IPS-15b (cell line): ENCODE measurements around the gene SUPT4H1.

Source experiments
- H3K27me3 ChIP-seq: one replicate; pipeline ENCODE4 v1.6.1; 2013; ENCODE audit warnings: low read length; ENCODE audit not compliant: control insufficient read depth, insufficient read depth
- H3K36me3 ChIP-seq: one replicate; pipeline ENCODE4 v1.6.1; 2013; ENCODE audit warnings: low read length; ENCODE audit not compliant: control insufficient read depth, insufficient read depth
- H3K4me1 ChIP-seq: one replicate; pipeline ENCODE4 v1.6.1; 2013; ENCODE audit warnings: mild to moderate bottlenecking, low read length; ENCODE audit not compliant: control insufficient read depth, insufficient read depth
- H3K4me3 ChIP-seq: one replicate; pipeline ENCODE4 v1.5.1; 2013; ENCODE audit warnings: low read depth, low read length
- H3K9ac ChIP-seq: one replicate; pipeline ENCODE4 v1.6.1; 2013; ENCODE audit warnings: low read depth, mild to moderate bottlenecking, low read length
- H3K9me3 ChIP-seq: one replicate; pipeline ENCODE4 v1.6.1; 2013; ENCODE audit warnings: mild to moderate bottlenecking, low read length; ENCODE audit not compliant: control insufficient read depth, insufficient read depth

SUPT4H1 gene

GRCh38 chr17:58307468-58308172 is 44.4 kb downstream of the SUPT4H1 start:
- Histone ChIP-seq H3K36me3 (peaks cover 5% of the 10 kb centered on the region), H3K4me1 (peaks cover 5% of the 10 kb centered on the region), H3K9ac (no peak overlapping the region), H3K4me3 (no peak overlapping the region), H3K27me3 (no peaks in the 10 kb centered on the region), H3K9me3 (no peaks in the 10 kb centered on the region)

GRCh38 chr17:58306131-58306951 is 45.7 kb downstream of the SUPT4H1 start:
- Histone ChIP-seq H3K4me3 (no peak overlapping the region), H3K27me3 (no peaks in the 10 kb centered on the region), H3K9ac (no peak overlapping the region)

GRCh38 chr17:58305626-58306025 is 46.4 kb downstream of the SUPT4H1 start:
- Histone ChIP-seq H3K9me3 (no peaks in the 10 kb centered on the region), H3K4me1 (peaks cover 5% of the 10 kb centered on the region), H3K4me3 (no peak overlapping the region), H3K36me3 (peaks cover 5% of the 10 kb centered on the region), H3K27me3 (no peaks in the 10 kb centered on the region), H3K9ac (no peak overlapping the region)

More at GRCh38 chr17:58306131-58306951, 45.7 kb downstream of the SUPT4H1 start:
- Histone ChIP-seq H3K4me1 (peaks cover 5% of the 10 kb centered on the region), H3K9me3 (no peaks in the 10 kb centered on the region), H3K36me3 (peaks cover 5% of the 10 kb centered on the region)

- Histone ChIP-seq H3K4me1 (peaks cover 5% of the 10 kb centered on the region), H3K27me3 (no peaks in the 10 kb centered on the region)
Measured at GRCh38 chr17:58304750-58305486, 47.1 kb downstream of the SUPT4H1 start.

GRCh38 chr17:58303971-58304749 is 47.8 kb downstream of the SUPT4H1 start:
- no peaks in the 10 kb centered on the region for H3K27me3 ChIP-seq
- H3K4me1 ChIP-seq, result peaks cover 5% of the 10 kb centered on the region
- H3K9ac ChIP-seq, result no peak overlapping the region
- no peak overlapping the region for H3K4me3 ChIP-seq
- H3K36me3 ChIP-seq, result peaks cover 5% of the 10 kb centered on the region
- H3K9me3 ChIP-seq, result no peaks in the 10 kb centered on the region

More at GRCh38 chr17:58304750-58305486, 47.1 kb downstream of the SUPT4H1 start:
- Histone ChIP-seq H3K36me3 (peaks cover 5% of the 10 kb centered on the region), H3K9me3 (no peaks in the 10 kb centered on the region), H3K4me3 (no peak overlapping the region), H3K9ac (no peak overlapping the region)

GRCh38 chr17:58302919-58303585 is 48.9 kb downstream of the SUPT4H1 start:
- H3K36me3 ChIP-seq, result peaks cover 5% of the 10 kb centered on the region
- peaks cover 5% of the 10 kb centered on the region for H3K4me1 ChIP-seq
- no peaks in the 10 kb centered on the region for H3K9me3 ChIP-seq
- H3K9ac ChIP-seq, result no peak overlapping the region
- no peaks in the 10 kb centered on the region for H3K27me3 ChIP-seq
- H3K4me3 ChIP-seq, result no peak overlapping the region

- Histone ChIP-seq H3K27me3 (no peaks in the 10 kb centered on the region), H3K4me3 (no peak overlapping the region), H3K9ac (no peak overlapping the region), H3K9me3 (no peaks in the 10 kb centered on the region), H3K36me3 (peaks cover 3% of the 10 kb centered on the region), H3K4me1 (peaks cover 5% of the 10 kb centered on the region)
Measured at GRCh38 chr17:58302171-58302918, 49.7 kb downstream of the SUPT4H1 start.

GRCh38 chr17:58301504-58302150 is 50.4 kb downstream of the SUPT4H1 start:
- Histone ChIP-seq H3K36me3 (peaks cover 3% of the 10 kb centered on the region), H3K4me1 (peaks cover 5% of the 10 kb centered on the region), H3K27me3 (no peaks in the 10 kb centered on the region), H3K9me3 (no peaks in the 10 kb centered on the region), H3K9ac (no peak overlapping the region), H3K4me3 (no peak overlapping the region)

- H3K9me3 ChIP-seq, result no peaks in the 10 kb centered on the region
- H3K4me3 ChIP-seq, result no peak overlapping the region
- H3K36me3 ChIP-seq, result peaks cover 3% of the 10 kb centered on the region
- H3K27me3 ChIP-seq, result no peaks in the 10 kb centered on the region
- peaks cover 5% of the 10 kb centered on the region for H3K4me1 ChIP-seq
- H3K9ac ChIP-seq, result no peak overlapping the region
Measured at GRCh38 chr17:58300336-58300735, 51.7 kb downstream of the SUPT4H1 start.
